ENCODE results near the gene NFKBIZ.
A peak's percentile ranks its signal among the peaks of the same experiment; 100 is the strongest.
"Not testable (repeated sequence)": the region's sequence is repeated elsewhere in the genome, so short reads cannot be mapped to it uniquely, and the experiment has no call there.

The NFKBIZ gene

DNA sequence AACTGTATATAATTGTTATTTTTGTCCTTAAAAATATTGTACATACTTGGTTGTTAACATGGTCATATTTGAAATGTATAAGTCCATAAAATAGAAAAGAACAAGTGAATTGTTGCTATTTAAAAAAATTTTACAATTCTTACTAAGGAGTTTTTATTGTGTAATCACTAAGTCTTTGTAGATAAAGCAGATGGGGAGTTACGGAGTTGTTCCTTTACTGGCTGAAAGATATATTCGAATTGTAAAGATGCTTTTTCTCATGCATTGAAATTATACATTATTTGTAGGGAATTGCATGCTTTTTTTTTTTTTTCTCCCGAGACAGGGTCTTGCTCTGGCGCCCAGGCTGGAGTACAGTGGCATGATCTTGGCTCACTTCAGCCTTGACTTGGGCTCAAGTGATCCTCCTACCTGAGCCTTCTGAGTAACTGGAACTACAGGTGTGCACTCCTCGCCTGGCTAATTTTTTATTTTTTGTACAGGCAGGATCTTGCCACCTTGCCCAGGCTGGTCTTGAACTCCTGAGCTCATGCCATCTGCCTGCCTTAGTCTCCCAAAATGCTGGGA is 10.7 kb downstream of the NFKBIZ start:
- H3K27ac ChIP-seq (ENCODE audit: low read depth, low read length), result no peak overlapping the region
- no peaks in the 10 kb centered on the region for H3K27me3 ChIP-seq (ENCODE audit: control insufficient read depth in 1 of 2, insufficient read depth in 2 of 2, low read length in 2 of 2)
- no peaks in the 10 kb centered on the region for H3K9me3 ChIP-seq (ENCODE audit: control insufficient read depth in 1 of 2, low read length in 2 of 2)
- H3K36me3 ChIP-seq (ENCODE audit: control insufficient read depth in 1 of 2, insufficient read depth in 2 of 2, low read length in 2 of 2), result peaks cover 61% of the 10 kb centered on the region in 2 donors
- H3K9ac ChIP-seq (ENCODE audit: low read depth in 1 of 2, low read length in 2 of 2), result no peak overlapping the region
- no peak overlapping the region for H3K4me3 ChIP-seq (ENCODE audit: low read depth in 1 of 2, low read length in 2 of 2)
- H3K4me1 ChIP-seq (ENCODE audit: control insufficient read depth in 1 of 2, insufficient read depth in 2 of 2, low read length in 2 of 2), result peaks cover 21 to 23% of the 10 kb centered on the region in 2 donors

GRCh38 chr3:101861212-101861788 is 12.0 kb downstream of the NFKBIZ start:
- H3K9ac ChIP-seq (ENCODE audit: low read depth in 1 of 2, low read length in 2 of 2), result no peak overlapping the region
- H3K36me3 ChIP-seq (ENCODE audit: control insufficient read depth in 1 of 2, insufficient read depth in 2 of 2, low read length in 2 of 2), result peaks cover 50% of the 10 kb centered on the region in 2 donors
- no peak overlapping the region for H3K4me3 ChIP-seq (ENCODE audit: low read depth in 1 of 2, low read length in 2 of 2)
- H3K27me3 ChIP-seq (ENCODE audit: control insufficient read depth in 1 of 2, insufficient read depth in 2 of 2, low read length in 2 of 2), result no peaks in the 10 kb centered on the region
- no peaks in the 10 kb centered on the region for H3K9me3 ChIP-seq (ENCODE audit: control insufficient read depth in 1 of 2, low read length in 2 of 2)
- H3K27ac ChIP-seq (ENCODE audit: low read depth, low read length), result no peak overlapping the region
- H3K4me1 ChIP-seq (ENCODE audit: control insufficient read depth in 1 of 2, insufficient read depth in 2 of 2, low read length in 2 of 2), result peaks cover 12 to 20% of the 10 kb centered on the region in 2 donors

- no peak overlapping the region for H3K27ac ChIP-seq (ENCODE audit: low read depth, low read length)
- peaks cover 44% of the 10 kb centered on the region in 2 donors for H3K36me3 ChIP-seq (ENCODE audit: control insufficient read depth in 1 of 2, insufficient read depth in 2 of 2, low read length in 2 of 2)
- H3K4me3 ChIP-seq (ENCODE audit: low read depth in 1 of 2, low read length in 2 of 2), result no peak overlapping the region
Observed at GRCh38 chr3:101861789-101862415, 12.6 kb downstream of the NFKBIZ start.

DNA sequence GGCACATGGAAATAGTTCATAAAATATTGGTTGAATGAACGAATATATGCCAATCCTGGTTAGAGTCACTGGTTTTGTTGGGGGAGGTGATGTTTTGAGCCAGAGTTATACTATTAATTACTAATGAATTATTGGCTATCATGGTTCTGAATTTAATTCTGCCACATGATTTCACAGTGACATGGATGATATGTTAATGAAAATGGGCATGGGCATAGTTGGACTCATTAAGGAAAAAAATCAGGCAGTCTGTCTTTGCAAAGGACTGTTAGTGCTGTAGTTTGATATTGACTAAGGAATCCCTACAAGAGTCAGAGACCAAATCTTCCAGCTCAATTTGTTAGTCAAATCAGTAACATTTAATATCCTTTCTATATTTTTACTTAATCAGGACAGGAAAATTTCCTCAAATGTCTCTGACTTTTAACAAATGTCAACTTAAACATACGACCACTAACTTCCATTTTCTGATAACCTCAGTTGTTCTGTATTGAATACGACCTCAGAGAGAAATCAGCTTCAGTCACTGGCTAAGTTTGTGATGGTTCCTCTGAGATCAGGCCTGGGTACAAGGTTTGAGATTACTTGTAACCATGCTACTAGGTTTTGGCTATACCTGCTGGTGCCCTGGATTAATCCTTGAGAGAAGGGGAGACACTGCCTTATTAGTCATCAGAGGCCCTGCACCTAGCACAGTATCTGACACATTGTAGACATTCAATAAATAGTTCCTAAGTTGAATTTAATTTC is 13.3 kb downstream of the NFKBIZ start:
- Histone ChIP-seq H3K4me3 (ENCODE audit: low read depth in 1 of 2, low read length in 2 of 2) (no peak overlapping the region), H3K36me3 (ENCODE audit: control insufficient read depth in 1 of 2, insufficient read depth in 2 of 2, low read length in 2 of 2) (peaks cover 37% of the 10 kb centered on the region in 2 donors), H3K9me3 (ENCODE audit: control insufficient read depth in 1 of 2, low read length in 2 of 2) (no peaks in the 10 kb centered on the region), H3K27ac (ENCODE audit: low read depth, low read length) (no peak overlapping the region), H3K27me3 (ENCODE audit: control insufficient read depth in 1 of 2, insufficient read depth in 2 of 2, low read length in 2 of 2) (no peaks in the 10 kb centered on the region), H3K4me1 (ENCODE audit: control insufficient read depth in 1 of 2, insufficient read depth in 2 of 2, low read length in 2 of 2) (peaks cover under 1 to 13% of the 10 kb centered on the region in 2 donors), H3K9ac (ENCODE audit: low read depth in 1 of 2, low read length in 2 of 2) (no peak overlapping the region)

More at GRCh38 chr3:101861789-101862415, 12.6 kb downstream of the NFKBIZ start:
- Histone ChIP-seq H3K27me3 (ENCODE audit: control insufficient read depth in 1 of 2, insufficient read depth in 2 of 2, low read length in 2 of 2) (no peaks in the 10 kb centered on the region), H3K9ac (ENCODE audit: low read depth in 1 of 2, low read length in 2 of 2) (no peak overlapping the region), H3K9me3 (ENCODE audit: control insufficient read depth in 1 of 2, low read length in 2 of 2) (no peaks in the 10 kb centered on the region), H3K4me1 (ENCODE audit: control insufficient read depth in 1 of 2, insufficient read depth in 2 of 2, low read length in 2 of 2) (peaks cover 8 to 18% of the 10 kb centered on the region in 2 donors)

DNA sequence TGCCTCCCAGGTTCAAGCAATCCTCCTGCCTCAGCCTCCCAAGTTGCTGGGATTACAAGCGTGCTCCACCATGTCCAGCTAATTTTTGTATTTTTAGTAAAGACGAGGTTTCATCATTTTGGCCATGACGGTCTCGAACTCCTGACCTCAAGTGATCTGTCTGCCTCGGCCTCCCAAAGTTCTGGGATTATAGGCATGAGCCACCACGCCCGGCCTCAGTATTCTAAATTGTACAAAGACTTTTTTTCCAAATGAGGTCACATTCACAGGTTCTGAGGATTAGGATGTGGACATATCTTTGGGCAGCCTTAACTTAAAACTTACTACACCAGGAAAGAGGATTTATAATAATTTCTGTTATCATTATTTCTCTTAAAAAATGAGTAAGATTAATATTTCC is 15.6 kb downstream of the NFKBIZ start:
- H3K4me3 ChIP-seq (ENCODE audit: low read depth in 1 of 2, low read length in 2 of 2); H3K27ac ChIP-seq (ENCODE audit: low read depth, low read length); H3K9me3 ChIP-seq (ENCODE audit: control insufficient read depth in 1 of 2, low read length in 2 of 2); H3K27me3 ChIP-seq (ENCODE audit: control insufficient read depth in 1 of 2, insufficient read depth in 2 of 2, low read length in 2 of 2); H3K9ac ChIP-seq (ENCODE audit: low read depth in 1 of 2, low read length in 2 of 2): not testable (repeated sequence)
- H3K36me3 ChIP-seq (ENCODE audit: control insufficient read depth in 1 of 2, insufficient read depth in 2 of 2, low read length in 2 of 2), result peaks cover 14 to 15% of the 10 kb centered on the region in 2 donors
- H3K4me1 ChIP-seq (ENCODE audit: control insufficient read depth in 1 of 2, insufficient read depth in 2 of 2, low read length in 2 of 2), result peaks cover 14 to 16% of the 10 kb centered on the region in 2 donors

DNA sequence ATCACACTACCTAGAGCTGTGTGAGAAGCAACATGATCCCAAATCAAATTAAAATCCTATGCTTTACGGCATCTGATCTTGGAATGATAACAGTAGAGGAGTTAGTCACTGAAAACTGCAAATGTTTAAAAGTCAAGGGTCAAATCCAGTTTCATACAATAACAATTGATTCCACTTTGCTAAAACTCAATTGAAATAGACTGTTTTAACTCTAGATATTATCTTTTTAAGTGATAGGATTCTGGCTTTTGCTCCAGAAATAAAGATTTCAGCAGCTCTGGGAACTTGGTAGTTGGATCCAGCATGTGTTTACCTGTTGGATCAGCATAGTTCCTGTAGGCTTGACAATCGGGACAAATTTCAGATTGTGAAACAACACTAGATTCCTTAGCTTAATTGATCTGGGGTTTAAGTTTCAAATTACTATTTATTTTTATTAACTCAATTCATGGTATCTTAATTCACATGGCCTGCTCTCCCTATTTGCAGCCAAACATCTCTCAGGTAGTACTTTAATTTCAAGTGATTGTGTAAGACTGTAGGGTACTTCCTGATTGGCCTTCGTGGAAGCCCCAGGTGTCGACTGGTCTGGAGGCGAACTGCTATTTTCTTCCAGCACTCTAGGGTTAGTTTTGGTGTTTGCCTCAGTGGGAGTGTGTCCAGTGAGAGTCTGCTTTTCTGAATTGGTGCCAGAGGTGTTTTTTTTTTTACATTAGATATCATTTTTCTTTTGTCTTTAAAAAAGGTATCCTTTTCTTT is 16.6 kb downstream of the NFKBIZ start:
- H3K36me3 ChIP-seq (ENCODE audit: control insufficient read depth in 1 of 2, insufficient read depth in 2 of 2, low read length in 2 of 2), result peaks cover 7 to 9% of the 10 kb centered on the region in 2 donors
- H3K9me3 ChIP-seq (ENCODE audit: control insufficient read depth in 1 of 2, low read length in 2 of 2), result no peaks in the 10 kb centered on the region
- no peak overlapping the region for H3K4me3 ChIP-seq (ENCODE audit: low read depth in 1 of 2, low read length in 2 of 2)
- no peak overlapping the region for H3K27ac ChIP-seq (ENCODE audit: low read depth, low read length)
- H3K27me3 ChIP-seq (ENCODE audit: control insufficient read depth in 1 of 2, insufficient read depth in 2 of 2, low read length in 2 of 2), result no peaks in the 10 kb centered on the region
- no peak overlapping the region for H3K9ac ChIP-seq (ENCODE audit: low read depth in 1 of 2, low read length in 2 of 2)
- peaks cover 14 to 16% of the 10 kb centered on the region in 2 donors for H3K4me1 ChIP-seq (ENCODE audit: control insufficient read depth in 1 of 2, insufficient read depth in 2 of 2, low read length in 2 of 2)

GRCh38 chr3:101867511-101867910 is 18.2 kb downstream of the NFKBIZ start:
- Histone ChIP-seq H3K4me1 (ENCODE audit: control insufficient read depth in 1 of 2, insufficient read depth in 2 of 2, low read length in 2 of 2) (peaks cover 14 to 16% of the 10 kb centered on the region in 2 donors), H3K9ac (ENCODE audit: low read depth in 1 of 2, low read length in 2 of 2) (no peak overlapping the region), H3K27me3 (ENCODE audit: control insufficient read depth in 1 of 2, insufficient read depth in 2 of 2, low read length in 2 of 2) (no peaks in the 10 kb centered on the region), H3K4me3 (ENCODE audit: low read depth in 1 of 2, low read length in 2 of 2) (no peak overlapping the region), H3K9me3 (ENCODE audit: control insufficient read depth in 1 of 2, low read length in 2 of 2) (no peaks in the 10 kb centered on the region), H3K36me3 (ENCODE audit: control insufficient read depth in 1 of 2, insufficient read depth in 2 of 2, low read length in 2 of 2) (no peaks in the 10 kb centered on the region), H3K27ac (ENCODE audit: low read depth, low read length) (no peak overlapping the region)

DNA sequence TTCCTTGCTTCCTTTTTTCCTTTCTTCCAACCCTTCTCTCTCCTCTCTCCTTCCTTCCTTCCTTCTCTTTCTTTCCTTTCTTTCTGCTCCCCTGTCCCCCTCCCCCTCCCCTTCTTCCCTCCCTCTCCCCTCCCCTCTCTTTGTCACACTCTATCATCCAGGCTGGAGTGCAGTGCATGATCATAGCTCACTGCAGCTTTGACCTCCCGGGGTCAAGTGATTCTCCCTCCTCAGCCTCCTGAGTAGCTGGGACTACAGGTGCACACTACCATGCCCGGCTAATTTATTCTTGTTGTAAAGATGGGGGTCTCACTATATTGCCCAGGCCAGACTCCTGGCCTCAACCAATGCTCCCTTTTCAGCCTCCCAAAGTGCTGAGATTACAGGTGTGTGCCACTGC is 18.7 kb downstream of the NFKBIZ start:
- Histone ChIP-seq H3K27ac (ENCODE audit: low read depth, low read length) (no peak overlapping the region), H3K36me3 (ENCODE audit: control insufficient read depth in 1 of 2, insufficient read depth in 2 of 2, low read length in 2 of 2) (no peaks in the 10 kb centered on the region), H3K4me1 (ENCODE audit: control insufficient read depth in 1 of 2, insufficient read depth in 2 of 2, low read length in 2 of 2) (peaks cover 11 to 16% of the 10 kb centered on the region in 2 donors), H3K9me3 (ENCODE audit: control insufficient read depth in 1 of 2, low read length in 2 of 2) (no peaks in the 10 kb centered on the region), H3K9ac (ENCODE audit: low read depth in 1 of 2, low read length in 2 of 2) (no peak overlapping the region), H3K27me3 (ENCODE audit: control insufficient read depth in 1 of 2, insufficient read depth in 2 of 2, low read length in 2 of 2) (no peaks in the 10 kb centered on the region), H3K4me3 (ENCODE audit: low read depth in 1 of 2, low read length in 2 of 2) (no peak overlapping the region)

DNA sequence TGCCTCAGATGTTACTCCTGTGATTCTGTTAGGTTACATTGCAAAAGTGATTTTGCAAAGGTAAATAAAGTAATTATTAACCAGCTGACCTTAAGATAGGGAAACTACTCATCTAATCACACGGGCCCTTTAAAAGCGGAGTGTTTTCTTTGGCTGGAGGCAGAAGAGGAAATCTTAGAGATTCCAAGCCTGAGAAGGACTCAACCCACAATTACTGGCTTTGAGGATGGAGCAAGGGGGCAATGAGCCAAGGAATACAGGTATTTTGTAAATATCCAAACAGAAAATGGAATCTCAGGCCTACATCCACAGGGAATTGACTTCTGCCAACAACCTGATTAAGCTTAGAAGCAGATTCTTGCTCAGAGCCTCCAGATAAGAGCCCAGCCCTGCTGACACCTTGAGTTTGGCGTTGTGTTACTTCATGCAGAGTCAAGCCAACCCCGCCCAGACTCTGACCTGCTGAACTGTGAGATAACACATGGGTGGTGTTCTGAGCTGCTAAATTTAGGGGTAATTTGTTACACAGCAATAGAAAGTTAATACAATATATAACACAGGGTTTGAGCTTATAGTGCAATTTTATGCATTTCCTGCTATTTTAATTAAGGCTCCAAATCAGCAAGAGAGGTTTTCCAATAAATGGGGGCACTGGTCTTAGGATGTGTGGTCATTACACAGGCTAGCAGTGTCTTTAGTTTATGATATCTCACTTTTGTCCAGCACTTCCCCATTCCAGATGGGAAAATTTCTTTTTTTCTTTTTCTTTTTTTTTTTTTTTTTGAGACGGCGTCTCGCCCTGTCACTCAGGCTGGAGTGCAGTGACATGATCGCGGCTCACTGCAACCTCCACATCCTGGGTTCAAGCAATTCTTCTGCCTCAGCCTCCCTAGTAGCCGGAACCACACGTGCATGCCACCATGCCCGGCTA is 19.5 kb downstream of the NFKBIZ start:
- Histone ChIP-seq H3K4me3 (ENCODE audit: low read depth in 1 of 2, low read length in 2 of 2) (peak overlapping the region in 1 of 2 donors; percentile 33), H3K36me3 (ENCODE audit: control insufficient read depth in 1 of 2, insufficient read depth in 2 of 2, low read length in 2 of 2) (no peaks in the 10 kb centered on the region), H3K9ac (ENCODE audit: low read depth in 1 of 2, low read length in 2 of 2) (no peak overlapping the region), H3K9me3 (ENCODE audit: control insufficient read depth in 1 of 2, low read length in 2 of 2) (no peaks in the 10 kb centered on the region), H3K27me3 (ENCODE audit: control insufficient read depth in 1 of 2, insufficient read depth in 2 of 2, low read length in 2 of 2) (no peaks in the 10 kb centered on the region), H3K4me1 (ENCODE audit: control insufficient read depth in 1 of 2, insufficient read depth in 2 of 2, low read length in 2 of 2) (peaks cover 11 to 16% of the 10 kb centered on the region in 2 donors), H3K27ac (ENCODE audit: low read depth, low read length) (no peak overlapping the region)

Measured in duodenal mucosa (tissue), 2 donors.